Epidermal melanocyte (primary cell): Measurements from ENCODE around the gene ANKRD13D.
A peak's percentile ranks its signal among the peaks of the same experiment; 100 is the strongest.

ENCODE experiments used
- DNase-seq: peaks from one replicate; pipeline ENCODE4 v3.0.0; 2011; ENCODE audit warnings: low spot score; ENCODE audit not compliant: insufficient read length

The ANKRD13D gene

GRCh38 chr11:67289226-67289650, at the start of gene ANKRD13D:
Gene ANKRD13D, plus strand, starts transcription at chr11:67289303. Its CDS starts 158 bp downstream, at chr11:67289461.
- DNase-seq: no peak

- DNase-seq: peak; percentile 76
Measured at GRCh38 chr11:67239783-67240575, 49.1 kb upstream of the ANKRD13D start.

GRCh38 chr11:67240576-67241389, 48.3 kb upstream of the ANKRD13D start:
- no peak for DNase-seq

GRCh38 chr11:67242548-67242947, 46.6 kb upstream of the ANKRD13D start:
- DNase-seq: no peak

- DNase-seq: no peak
Measured at GRCh38 chr11:67243051-67243450, 46.1 kb upstream of the ANKRD13D start.

GRCh38 chr11:67245046-67245445, 44.1 kb upstream of the ANKRD13D start:
- DNase-seq: no peak

- no peak for DNase-seq
Measured at GRCh38 chr11:67247946-67248550, 41.1 kb upstream of the ANKRD13D start.

GRCh38 chr11:67248653-67249052, 40.5 kb upstream of the ANKRD13D start:
- DNase-seq: no peak

GRCh38 chr11:67250059-67251043, 38.8 kb upstream of the ANKRD13D start:
- DNase-seq: no peak

GRCh38 chr11:67251841-67252240, 37.3 kb upstream of the ANKRD13D start:
- DNase-seq: no peak

- DNase-seq: peak; percentile 69
Measured at GRCh38 chr11:67252831-67253239, 36.3 kb upstream of the ANKRD13D start.

- peak; percentile 92 for DNase-seq
Measured at GRCh38 chr11:67253872-67254624, 35.1 kb upstream of the ANKRD13D start.

GRCh38 chr11:67254798-67255197, 34.3 kb upstream of the ANKRD13D start:
- DNase-seq: no peak

GRCh38 chr11:67255353-67255752, 33.8 kb upstream of the ANKRD13D start:
- no peak for DNase-seq

- DNase-seq: no peak
Measured at GRCh38 chr11:67255864-67256263, 33.2 kb upstream of the ANKRD13D start.

GRCh38 chr11:67256477-67257135, 32.5 kb upstream of the ANKRD13D start:
- DNase-seq: no peak

- no peak for DNase-seq
Measured at GRCh38 chr11:67260406-67260805, 28.7 kb upstream of the ANKRD13D start.

GRCh38 chr11:67260885-67261639, 28.0 kb upstream of the ANKRD13D start:
- peak; percentile 76 for DNase-seq

- no peak for DNase-seq
Measured at GRCh38 chr11:67261640-67261945, 27.5 kb upstream of the ANKRD13D start.
